GM19351 (cell line): Measurements from ENCODE around the gene SRGAP1.

Experiments
- ATAC-seq: cut with Tn5 transposase; IDR thresholded peaks from one replicate; pipeline ENCODE4 v1.9.1; 2021; ENCODE audit warnings: mild to moderate bottlenecking, moderate library complexity; ENCODE audit not compliant: unreplicated experiment

The SRGAP1 gene

DNA sequence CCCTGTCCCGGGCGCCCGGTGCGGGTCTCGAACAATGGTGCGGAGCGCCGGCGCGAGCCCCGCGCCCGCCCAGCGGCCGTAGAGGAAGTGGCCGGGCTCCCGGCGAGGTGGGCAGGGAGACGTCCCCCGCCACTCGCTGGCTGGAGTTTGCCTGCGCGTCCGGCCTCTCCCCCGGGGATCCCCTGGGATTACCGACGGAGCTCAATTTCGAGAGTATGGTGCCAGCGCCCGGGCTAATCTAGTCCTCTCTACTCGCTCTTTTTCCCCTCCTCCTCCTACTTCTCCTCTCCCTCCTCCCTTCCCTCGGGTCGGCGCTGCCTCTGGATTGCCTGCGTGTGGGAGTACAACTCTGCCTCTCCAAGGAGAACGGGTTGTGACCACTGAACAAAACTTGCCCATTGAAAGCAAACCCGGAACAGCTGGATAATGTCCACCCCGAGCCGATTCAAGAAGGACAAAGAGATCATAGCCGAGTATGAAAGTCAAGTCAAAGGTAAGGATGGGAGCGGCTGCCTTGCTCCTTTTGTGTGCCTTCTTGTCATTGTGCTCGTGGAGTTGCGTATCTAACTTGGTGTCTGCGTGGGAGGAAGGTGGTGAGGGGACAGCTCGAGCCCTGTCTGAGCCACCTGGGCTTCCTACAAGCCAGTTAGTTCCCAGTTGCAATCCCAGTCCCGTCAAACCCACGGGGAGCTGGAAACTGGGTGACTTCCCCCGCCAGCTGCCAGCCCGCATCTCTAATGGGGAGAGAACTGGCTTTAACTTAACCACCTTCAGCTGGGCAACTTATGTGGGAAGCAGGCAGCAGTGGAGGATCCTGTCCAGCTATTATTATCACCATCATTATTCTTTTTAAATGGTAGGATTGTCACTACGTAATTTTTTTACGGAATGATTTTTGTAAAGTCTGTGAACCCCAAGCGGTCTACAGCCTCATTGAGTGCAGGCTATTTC lies at the start of gene SRGAP1:
Gene SRGAP1, plus strand, starts transcription at position 310 of the 951 bp plus-strand sequence. Its CDS starts 117 bp downstream, at position 427.
- no peak for ATAC-seq

DNA sequence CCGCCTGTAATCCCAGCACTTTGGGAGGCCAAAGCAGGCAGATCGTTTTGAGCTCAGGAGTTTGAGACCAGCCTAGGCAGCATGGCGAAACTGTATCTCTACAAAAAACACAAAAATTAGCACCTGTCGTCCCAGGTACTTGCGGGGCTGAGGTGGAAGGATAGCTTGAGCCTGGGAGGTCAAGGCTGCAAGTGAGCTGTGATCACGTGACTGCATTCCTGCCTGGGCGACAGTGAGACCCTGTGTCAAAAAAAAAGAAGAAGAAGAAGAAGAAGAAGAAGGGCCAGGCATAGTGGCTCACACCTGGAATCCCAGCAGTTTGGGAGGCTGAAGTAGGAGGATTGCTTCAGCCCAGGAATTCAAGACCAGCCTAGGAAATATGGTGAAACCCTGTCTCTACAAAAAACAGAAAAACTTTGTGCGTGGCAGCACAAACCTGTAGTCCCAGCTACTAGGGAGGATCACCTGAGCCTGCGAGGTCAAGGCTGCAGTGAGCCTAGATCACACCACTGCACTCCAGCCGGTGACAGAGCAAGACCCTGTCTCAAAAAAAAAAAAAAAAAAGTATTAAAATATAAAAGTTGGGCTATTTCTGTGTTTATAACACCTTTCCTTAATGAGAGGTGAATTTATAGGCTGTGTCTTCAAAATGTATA lies 49.3 kb upstream of the SRGAP1 start:
- ATAC-seq = no peak

DNA sequence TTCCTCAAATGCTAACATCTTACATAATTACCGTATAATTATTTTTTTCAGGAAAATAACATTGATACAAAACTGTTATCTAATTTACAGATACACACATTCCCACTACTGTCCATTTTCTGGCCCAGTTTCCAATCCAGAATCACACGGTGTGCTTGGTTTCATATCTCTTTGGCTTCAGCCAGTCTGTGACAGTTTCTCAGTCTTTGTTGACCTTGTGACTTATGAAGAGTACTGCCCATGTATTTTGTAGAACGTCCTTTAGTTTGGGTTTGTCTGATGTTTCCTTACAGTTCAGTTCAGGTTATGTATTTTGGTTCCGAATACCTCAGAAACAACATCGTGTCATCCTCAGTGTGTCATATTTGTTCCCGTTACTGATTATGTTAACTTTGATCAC lies 48.6 kb upstream of the SRGAP1 start:
- no peak for ATAC-seq

DNA sequence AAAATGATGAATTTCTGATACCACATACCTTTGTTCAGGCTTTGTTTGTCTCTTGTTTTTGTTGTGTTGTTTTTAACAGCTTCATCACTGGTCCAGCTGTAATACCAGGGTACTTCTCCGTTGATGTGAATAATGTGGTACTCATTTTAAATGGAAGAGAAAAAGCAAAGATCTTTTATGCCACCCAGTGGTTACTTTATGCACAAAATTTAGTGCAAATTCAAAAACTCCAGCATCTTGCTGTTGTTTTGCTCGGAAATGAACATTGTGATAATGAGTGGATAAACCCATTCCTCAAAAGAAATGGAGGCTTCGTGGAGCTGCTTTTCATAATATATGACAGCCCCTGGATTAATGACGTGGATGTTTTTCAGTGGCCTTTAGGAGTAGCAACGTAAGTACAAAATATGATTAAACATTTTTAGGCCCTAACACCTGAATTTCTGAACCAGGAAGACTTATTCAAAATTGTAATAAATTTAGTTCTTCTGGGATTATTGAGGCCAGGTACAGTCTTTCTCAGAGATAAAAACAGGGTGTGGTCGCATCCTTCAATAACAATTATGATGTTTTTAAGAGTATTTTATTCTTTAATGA lies 42.4 kb upstream of the SRGAP1 start:
- ATAC-seq = peak; percentile 65

DNA sequence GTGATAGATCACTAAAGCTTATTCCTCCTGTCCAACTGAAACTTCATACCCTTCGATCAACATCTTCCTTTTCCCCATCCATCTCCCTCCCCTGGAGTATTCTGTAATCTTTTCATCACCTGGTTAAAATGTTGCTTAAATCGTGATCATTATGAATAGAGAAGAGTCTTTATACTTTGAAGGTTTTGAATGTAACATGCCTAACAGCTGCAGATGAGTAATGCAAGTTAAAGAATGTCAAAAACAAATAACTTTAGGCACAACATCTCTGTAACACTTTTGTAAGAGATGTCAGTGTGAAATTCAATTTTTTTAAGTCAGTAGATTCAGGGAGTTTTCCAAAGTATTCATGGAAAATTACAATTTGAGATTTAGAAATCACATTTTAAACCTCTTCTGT lies 39.8 kb upstream of the SRGAP1 start:
- ATAC-seq = no peak

DNA sequence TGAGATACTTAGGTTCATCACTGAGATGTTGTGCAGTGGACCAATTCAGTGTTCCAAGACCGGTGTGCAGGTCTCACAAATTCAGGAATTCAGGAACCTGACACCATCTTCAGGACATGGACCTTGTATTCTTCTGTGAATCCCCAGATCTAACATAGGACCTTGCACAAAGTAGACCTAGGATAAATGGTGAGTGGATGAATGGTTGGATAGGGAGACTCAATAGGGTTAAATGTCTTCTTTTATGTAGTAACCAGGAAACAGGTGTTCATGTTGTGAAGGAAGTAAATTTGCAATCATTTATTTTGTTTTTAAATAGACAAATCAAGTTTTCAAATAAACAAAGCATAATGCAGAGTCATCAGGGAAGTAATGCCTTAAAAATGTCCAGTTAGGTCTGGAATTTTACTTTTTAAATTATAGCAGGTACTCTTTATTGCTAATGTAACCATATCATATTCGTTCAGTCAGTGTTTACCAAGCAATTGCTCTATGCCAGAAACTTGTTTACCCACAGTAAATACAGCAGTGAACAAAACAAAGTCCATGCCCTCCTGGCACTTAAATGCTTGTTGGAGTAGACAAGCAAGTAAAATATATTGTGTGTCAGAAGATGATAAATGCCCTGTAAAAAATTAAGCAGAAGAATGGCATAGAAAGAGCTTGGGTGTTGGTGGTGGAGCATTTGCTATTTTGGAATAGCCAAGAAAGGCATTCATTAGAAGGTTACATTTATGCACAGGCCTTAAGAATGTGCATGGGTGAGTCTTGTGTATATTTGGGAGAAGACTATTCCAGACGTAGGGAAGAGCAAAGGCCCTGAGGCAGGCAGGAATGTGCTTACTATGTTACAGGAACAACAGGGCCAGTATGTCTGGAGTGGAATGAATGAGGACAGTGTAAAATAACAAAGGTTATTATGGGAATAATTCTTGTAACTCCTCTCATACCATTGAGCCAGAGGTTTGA lies 38.5 kb upstream of the SRGAP1 start:
- ATAC-seq = no peak

DNA sequence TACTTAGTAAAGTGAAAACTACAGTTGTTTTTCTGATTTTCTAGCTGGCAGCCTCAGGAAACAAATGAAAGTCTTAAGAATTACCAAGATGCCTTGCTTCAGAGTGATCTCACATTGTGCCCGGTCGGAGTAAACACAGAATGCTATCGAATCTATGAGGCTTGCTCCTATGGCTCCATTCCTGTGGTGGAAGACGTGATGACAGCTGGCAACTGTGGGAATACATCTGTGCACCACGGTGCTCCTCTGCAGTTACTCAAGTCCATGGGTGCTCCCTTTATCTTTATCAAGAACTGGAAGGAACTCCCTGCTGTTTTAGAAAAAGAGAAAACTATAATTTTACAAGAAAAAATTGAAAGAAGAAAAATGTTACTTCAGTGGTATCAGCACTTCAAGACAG lies 35.9 kb upstream of the SRGAP1 start:
- no peak for ATAC-seq

DNA sequence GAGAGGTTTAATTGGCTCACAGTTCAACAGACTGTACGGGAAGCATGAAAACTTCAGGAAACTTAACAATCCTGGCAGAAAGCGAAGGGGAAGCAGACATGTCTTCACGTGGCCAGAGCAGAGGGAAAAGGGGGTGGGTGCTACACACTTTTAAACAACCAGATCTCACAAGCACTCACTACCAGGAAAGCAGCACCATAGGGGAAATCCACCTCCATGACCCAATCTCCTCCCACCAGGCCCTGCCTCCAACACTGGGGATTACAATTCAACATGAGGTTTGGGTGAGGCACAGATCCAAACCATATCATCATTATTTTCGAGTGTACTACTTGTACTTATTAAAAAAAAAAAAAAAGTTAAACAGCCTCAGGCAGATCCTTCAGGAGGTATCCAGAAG lies 34.9 kb upstream of the SRGAP1 start:
- no peak for ATAC-seq

DNA sequence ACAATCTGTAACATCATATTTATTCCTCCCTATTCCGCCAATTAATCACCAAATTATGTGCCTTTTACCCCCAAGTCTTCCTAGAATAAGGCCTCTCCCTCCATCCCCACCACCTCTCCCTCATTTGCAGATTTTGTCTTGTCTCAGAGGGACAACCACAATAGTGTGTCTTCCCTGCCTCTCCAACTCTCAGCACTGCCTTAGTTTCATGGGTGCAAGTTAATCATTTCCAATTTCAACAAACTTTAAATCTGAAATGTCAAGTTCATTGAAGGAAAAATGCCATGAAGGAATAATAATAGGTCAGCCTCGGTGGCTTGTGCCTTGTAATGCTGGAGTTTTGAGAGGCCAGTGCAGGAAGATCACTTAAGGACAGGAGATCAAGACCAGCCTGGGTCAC lies 33.2 kb upstream of the SRGAP1 start:
- ATAC-seq = no peak

DNA sequence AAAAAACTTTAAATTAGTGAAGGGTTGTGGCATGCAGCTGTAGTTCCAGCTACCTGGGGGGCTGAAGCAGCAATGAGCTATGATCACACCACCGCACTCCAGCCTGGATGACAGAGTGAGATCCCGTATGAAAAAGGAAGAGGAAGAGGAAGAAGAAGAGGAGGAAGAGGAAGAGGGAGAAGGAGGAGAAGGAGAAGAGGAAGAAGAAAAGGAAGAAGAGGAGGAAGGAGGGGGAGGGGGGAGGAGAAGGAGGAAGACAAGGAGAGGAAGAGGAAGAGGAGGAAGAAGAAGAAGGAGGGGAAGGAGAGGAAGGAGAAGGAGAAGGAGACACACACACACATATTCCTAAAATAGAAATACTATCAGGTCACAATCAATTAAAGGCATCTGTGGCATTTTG lies 32.7 kb upstream of the SRGAP1 start:
- no peak for ATAC-seq

DNA sequence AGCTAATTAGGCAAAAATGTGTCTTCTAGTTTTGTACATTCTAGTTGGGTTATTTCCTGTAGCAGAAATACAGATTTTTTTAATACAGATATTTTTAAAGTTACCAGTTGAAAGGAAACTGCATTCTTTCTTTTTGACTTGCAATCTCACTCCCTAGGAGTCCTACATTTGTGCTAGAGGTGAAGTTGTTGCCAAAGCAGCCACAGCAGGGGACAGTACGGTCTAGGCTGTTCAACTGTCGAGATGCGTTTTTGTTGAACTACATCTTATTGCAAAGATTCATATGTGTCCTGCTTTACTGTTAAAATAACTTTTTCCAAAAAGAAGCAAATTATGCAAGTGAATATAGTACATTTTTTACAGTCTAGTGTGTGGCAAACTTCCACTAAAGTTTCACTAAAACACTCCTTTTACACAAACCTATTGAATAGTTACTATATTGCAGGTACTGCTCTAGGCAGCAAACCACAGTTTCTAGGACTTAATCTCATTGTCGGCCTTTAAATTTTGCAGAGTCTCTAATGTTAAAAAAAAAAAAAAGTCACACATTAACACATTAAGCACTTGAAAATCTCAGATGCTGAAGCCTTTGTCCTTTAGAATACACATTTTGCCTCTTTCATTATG lies 30.2 kb upstream of the SRGAP1 start:
- peak; percentile 37 for ATAC-seq

DNA sequence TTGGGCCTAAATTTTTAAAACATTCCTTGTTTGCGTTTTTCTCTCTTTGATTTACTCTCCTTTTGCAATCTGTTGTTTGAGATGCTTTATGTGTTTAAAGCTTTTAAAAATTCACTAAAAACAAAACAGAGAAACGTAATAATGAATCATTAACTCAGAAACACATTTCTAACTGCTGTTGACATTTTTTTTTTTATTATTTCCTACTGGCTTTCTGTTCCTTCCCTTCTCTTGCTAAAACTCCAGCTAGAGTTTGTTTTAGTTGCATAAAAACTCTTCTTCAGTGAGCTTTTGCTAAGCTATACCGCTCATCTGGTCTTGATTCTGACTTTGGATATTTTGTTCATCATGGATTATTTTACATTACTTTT lies 29.0 kb upstream of the SRGAP1 start:
- ATAC-seq = no peak

DNA sequence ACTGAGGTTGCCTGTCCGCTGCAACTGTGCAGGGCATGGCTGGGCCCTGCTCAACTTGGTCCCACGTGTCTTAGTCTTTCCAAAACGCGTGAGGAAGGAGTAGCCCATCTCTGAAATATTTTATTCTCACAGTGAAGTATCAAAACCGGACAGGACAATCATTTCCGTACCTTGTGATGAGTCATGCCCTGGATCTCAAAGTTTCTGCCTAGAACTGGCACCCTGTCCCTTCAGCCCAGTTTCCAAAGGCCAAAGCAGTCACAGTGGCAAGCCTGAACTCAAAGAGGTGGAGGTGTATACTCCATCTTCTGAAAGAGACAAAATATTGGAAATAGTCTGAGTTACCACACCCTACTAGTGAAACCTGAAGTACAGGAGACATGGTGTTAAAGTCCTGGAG lies 28.5 kb upstream of the SRGAP1 start:
- peak; percentile 35 for ATAC-seq

DNA sequence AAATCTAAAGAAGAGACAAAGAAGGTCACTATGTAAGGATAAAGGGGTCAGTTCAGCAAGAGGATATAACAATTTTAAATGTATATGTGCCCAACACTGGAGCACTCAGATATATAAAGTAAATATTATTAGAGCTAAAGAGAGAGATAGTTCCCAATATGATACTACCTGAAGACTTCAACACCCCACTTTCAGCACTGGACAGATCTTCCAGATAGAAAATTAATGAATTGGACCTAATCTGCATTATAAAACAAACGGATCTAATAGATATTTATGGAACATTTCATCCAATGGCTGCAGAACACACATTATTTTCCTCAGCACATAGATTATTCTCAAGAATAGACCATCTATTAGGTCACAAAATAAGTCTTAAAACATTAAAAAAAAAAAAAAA lies 24.1 kb upstream of the SRGAP1 start:
- no peak for ATAC-seq

DNA sequence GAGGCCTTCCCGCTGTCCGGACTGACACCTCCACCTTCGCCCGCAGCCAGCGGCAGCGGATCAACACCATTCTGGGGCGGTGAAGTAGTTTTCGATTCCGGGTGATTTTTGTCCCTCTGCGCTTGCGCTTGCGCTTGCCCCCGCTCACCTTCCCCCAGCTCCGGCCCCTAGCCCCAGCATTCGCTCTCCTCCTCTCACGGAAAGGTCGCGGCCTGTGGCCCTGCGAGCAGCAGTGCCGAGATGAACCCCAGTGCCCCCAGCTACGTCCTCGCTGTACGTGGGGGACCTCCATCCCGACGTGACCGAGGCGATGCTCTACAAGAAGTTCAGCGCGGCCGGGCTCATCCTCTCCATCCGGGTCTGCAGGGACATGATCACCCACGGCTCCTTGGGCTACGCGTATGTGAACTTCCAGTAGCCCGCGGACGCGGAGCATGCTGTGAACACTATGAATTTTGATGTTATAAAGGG lies 22.7 kb upstream of the SRGAP1 start:
- ATAC-seq = no peak

DNA sequence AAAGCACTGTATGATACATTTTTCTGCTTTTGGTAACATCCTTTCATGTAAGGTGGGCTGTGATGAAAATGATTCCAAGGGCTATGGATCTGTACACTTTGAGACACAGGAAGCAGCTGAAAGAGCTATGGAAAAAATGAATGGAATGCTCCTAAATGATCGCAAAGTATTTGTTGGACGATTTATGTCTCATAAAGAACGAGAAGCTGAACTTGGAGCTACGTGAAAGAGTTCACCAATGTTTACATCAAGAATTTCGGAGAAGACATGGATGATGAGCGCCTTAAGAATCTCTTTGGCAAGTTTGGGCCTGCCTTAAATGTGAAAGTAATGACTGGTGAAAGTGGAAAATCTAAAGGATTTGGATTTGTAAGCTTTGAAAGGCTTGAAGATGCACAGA lies 22.1 kb upstream of the SRGAP1 start:
- ATAC-seq = no peak

DNA sequence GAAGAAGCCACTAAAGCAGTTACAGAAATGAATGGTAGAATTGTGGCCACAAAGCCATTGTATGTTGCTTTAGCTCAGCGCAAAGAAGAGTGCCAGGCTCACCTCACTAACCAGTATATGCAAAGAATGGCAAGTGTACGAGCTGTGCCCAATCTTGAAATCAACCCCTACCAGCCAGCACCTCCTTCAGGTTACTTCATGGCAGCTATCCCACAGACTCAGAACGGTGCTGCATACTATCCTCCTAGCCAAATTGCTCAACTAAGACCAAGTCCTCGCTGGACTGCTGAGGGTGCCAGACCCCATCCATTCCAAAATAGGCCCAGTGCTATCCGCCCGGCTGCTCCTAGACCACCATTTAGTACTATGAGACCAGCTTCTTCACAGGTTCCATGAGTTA lies 21.5 kb upstream of the SRGAP1 start:
- no peak for ATAC-seq

DNA sequence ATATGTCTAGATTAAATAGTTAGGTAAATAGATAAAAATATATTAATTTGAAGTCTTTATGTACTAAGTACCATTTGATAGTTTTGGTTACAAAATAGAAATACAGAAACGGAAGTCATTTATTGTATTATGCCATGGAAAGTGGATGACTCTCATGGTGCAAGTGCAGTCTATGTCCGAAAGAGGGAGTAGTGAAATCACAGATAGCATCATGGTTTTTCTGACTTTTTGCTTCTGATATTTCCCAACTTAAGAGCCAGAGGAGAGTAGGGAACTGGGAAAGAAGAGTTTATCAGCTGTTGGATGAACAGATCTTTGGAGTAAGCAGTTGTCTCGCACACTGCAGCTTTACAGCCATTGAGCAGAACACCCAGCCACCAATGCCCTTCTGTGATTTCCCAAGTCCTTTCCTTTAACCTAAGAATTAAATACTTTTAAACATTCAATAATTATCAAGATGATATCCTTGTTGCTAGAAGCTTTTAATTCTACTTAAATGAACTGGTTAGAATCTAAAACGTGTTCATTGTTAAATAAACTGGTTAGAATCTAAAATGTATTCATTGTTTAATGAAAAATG lies 18.4 kb upstream of the SRGAP1 start:
- ATAC-seq = peak; percentile 84

DNA sequence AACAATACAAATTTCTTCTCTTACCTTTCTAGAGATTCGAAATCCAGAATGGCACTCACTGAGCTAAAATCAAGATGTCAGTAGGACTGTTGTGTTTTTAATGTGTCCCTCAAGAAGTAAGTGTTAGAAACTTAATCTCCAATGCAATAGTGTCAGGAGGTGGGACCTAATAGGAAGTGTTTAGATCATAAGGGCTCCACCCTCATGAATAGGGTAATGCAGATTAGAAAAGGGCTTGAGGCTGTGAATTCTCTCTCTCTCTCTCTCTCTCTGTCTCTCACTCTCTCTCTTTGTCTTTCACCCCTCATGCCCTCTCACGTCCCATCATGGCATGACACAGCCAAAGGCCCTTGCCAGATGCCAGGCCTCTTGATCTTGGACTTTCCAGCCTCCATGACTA lies 15.6 kb upstream of the SRGAP1 start:
- ATAC-seq = no peak

DNA sequence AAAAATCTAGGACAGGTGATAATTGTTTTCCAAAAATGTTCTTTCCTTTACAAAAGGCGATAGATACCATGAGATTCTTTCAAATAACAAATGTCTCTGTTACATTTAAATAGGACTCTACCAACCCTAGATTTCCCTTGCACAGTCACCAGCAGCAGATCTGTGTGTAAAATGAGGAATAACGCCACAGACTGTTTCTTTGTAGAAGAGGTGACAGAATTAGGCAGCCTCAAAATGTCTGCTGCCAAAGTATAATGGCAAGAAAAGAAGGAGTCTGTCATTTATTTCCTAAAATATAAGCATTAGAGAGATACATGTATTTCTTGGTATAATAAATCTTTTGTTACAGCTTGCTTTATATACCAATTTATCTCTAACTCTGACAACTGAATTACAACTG lies 8.5 kb upstream of the SRGAP1 start:
- ATAC-seq = no peak
